GM18951 (cell line): ENCODE data around the gene HEXB.

Source experiments
- POLR2A ChIP-seq: IDR thresholded peaks from 4 replicates; pipeline ENCODE4 v1.6.1; 2011; ENCODE audit warnings: mild to moderate bottlenecking; ENCODE audit not compliant: insufficient read length, insufficient read depth; ENCODE audit errors: extremely low read depth
- in situ Hi-C: fragments of 300-500 bp; cut with MboI; formaldehyde crosslinking; loops from one replicate; pipeline ENCODE4 v1.12.0; 2022; ENCODE audit warnings: low sequenced_read_pairs, mixed read lengths, inconsistent platforms; ENCODE audit not compliant: unreplicated experiment

The HEXB gene

DNA sequence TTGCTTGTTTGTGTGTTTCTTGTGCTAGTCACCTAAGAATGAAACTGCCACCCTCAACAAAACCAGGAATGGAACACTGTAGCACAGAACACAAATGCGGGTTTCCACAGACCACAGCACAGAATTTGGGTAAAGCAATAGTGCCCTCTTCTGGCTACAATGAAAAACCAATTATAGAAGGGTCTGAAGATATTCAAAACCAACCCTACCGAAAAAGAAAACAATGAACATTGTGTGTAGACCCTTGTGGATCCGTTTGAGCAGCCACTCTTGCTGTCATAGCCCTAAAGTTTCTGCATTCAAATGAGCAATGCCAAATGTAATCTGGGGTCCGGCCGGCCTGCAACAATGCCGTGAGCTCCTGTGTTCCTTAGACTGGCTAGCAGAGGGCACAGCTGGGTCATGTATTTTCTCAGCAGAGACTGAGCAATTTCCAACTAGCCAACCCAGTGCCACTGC, 36.2 kb upstream of the HEXB start:
- no peak for TF ChIP-seq POLR2A
- in situ Hi-C loops = loop anchor here (5.0 to 25.0 kb wide), 2 partner anchors 612 to 742 kb away; no protein-coding TSS in a partner anchor

- in situ Hi-C loops = loop anchor here (5.0 to 25.0 kb wide), 2 partner anchors 612 to 742 kb away; no protein-coding TSS in a partner anchor
- TF ChIP-seq POLR2A = no peak
Observed at GRCh38 chr5:74649421-74649973, 35.5 kb upstream of the HEXB start.

- TF ChIP-seq POLR2A = no peak
- in situ Hi-C loops = no loop called here
Observed at GRCh38 chr5:74651710-74652109, 33.3 kb upstream of the HEXB start.

DNA sequence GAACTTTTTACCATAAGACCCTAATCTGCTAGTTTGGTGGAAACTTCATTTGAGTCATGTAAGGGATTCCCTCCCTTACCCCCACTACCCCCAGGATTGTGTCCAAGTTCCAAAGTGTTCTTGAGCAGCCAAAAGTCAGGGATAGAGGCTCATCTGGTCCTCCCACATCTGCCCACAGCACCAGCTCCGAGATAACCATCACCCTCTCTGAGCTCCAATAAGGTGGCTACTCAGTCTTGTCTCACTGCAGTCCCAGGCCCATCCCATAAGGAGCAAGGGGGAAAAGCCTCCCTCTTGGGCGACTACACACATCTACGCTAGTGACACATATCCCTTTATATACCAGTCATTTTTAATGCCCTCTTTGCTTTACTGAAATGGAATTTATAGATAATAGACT, 32.5 kb upstream of the HEXB start:
- in situ Hi-C loops = no loop called here

GRCh38 chr5:74653991-74654390, 31.0 kb upstream of the HEXB start:
- no peak for TF ChIP-seq POLR2A
- in situ Hi-C loops = no loop called here

More for the DNA sequence above, 32.5 kb upstream of the HEXB start:
- no peak for TF ChIP-seq POLR2A

GRCh38 chr5:74655206-74655605, 29.8 kb upstream of the HEXB start:
- in situ Hi-C loops = no loop called here

GRCh38 chr5:74655716-74656115, 29.3 kb upstream of the HEXB start:
- no peak for TF ChIP-seq POLR2A
- in situ Hi-C loops = no loop called here

More at GRCh38 chr5:74655206-74655605, 29.8 kb upstream of the HEXB start:
- TF ChIP-seq POLR2A = no peak

- in situ Hi-C loops = no loop called here
- no peak for TF ChIP-seq POLR2A
Observed at GRCh38 chr5:74657165-74657564, 27.9 kb upstream of the HEXB start.

DNA sequence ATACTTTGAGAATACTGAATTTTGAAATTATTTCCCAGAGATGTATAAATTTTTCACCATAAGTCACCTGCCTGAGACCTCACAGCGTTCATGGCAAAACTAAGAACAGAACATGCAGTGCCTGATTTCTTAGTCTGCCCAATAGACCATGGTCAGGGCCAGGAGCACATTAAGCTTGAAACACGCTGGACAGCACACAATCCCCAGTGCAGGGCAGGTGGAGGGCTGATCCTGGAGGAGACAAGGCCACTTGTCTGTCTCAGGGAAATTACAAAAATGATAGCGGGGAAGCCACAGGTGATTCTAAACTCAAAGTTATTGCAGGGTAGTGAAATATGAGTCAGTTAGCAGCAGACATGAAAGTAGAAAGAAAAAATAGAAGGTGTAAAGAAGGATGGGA, 25.9 kb upstream of the HEXB start:
- in situ Hi-C loops = no loop called here

DNA sequence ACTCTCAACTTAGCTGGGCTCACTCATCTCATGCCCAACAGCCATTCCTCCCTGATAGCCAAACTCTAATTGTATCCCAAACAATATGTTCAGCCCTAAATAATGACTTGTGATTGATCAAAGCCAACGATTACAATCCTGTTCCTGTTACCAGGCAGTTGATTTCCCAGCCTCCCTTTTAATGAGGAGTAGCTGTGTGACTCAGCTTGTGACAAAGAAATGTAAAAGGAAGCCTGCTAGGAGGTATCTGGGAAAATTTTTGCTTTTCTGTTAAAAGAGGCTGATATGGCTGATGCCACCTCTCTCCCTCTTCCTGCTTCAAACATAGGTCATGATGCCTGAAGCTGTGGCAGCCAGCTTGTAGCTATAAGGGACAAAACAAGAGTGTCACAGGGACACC, 24.9 kb upstream of the HEXB start:
- in situ Hi-C loops = no loop called here
- TF ChIP-seq POLR2A = no peak

More for the DNA sequence above, 25.9 kb upstream of the HEXB start:
- TF ChIP-seq POLR2A = no peak

- in situ Hi-C loops = no loop called here
- TF ChIP-seq POLR2A = no peak
Observed at GRCh38 chr5:74660873-74661272, 24.2 kb upstream of the HEXB start.

DNA sequence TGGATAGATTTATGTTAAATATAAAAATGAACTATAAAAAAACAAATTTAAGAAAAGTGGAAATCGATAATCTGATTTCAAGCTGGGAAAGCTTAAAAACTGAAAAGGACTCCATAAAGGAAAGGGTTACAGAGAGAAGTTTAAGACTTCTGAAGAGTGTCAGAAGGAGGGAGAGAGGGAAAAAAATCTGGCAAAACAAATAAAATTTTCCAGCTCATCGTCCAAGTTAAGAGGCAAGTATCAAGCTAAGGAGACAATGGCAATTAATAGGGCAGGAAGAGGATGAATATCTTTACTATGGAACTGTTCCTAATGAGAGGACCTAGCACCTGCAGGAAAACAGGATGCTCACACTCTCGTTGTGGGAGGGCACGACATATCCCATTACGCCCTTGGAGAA, 20.5 kb upstream of the HEXB start:
- no peak for TF ChIP-seq POLR2A

DNA sequence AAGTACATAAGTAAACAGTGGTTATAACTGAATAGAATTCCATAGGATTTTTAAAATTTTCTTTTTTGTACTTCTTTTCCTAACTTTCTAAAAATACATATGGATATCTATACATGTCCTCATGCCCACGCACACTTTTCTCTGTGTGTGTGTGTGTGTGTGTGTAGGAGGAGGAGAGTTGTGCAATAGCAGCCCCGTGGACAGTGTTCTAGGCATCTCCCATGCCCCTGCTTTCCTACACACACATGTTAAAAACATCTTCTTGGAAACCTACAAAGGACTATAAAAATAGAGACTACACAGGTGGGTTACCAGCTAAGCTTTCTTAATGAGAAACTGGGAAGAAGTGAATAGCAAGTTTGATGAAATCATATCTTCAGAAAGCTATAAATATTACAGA, 19.8 kb upstream of the HEXB start:
- in situ Hi-C loops = no loop called here

More for the DNA sequence above, 20.5 kb upstream of the HEXB start:
- in situ Hi-C loops = no loop called here

DNA sequence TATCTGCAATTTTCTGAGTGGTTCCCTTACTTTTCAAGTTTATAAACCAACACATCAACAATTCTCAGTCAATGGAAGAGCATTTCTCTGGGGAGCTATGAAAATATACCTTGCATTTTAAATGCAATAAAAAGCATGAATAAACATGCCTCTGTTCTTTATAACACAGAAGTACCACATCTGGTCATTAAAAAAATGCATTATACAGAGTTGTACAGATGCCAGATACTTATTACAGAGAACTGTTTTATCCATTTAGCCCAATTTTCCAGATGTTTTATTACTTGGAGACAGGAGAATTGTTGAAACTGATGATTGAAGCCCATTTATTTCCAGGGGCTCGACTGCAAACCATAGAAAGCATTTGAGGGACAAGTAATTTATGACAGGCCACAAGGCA, 19.2 kb upstream of the HEXB start:
- in situ Hi-C loops = no loop called here
- TF ChIP-seq POLR2A = no peak

More for the DNA sequence above, 19.8 kb upstream of the HEXB start:
- no peak for TF ChIP-seq POLR2A

GRCh38 chr5:74667396-74667795, 17.6 kb upstream of the HEXB start:
- TF ChIP-seq POLR2A = no peak
- in situ Hi-C loops = no loop called here

- in situ Hi-C loops = no loop called here
- no peak for TF ChIP-seq POLR2A
Observed at GRCh38 chr5:74669821-74670220, 15.2 kb upstream of the HEXB start.
